ENCODE data around the gene PIK3R1. TPM values are rescaled to one million over a fixed set of nuclear protein-coding genes. Genes with fewer than 3 reads are reported as not detected.

Gene PIK3R1
- total and polyA plus RNA-seq, 4 experiments from 2014 or later = 92.6 to 152 (median 125) TPM

DNA sequence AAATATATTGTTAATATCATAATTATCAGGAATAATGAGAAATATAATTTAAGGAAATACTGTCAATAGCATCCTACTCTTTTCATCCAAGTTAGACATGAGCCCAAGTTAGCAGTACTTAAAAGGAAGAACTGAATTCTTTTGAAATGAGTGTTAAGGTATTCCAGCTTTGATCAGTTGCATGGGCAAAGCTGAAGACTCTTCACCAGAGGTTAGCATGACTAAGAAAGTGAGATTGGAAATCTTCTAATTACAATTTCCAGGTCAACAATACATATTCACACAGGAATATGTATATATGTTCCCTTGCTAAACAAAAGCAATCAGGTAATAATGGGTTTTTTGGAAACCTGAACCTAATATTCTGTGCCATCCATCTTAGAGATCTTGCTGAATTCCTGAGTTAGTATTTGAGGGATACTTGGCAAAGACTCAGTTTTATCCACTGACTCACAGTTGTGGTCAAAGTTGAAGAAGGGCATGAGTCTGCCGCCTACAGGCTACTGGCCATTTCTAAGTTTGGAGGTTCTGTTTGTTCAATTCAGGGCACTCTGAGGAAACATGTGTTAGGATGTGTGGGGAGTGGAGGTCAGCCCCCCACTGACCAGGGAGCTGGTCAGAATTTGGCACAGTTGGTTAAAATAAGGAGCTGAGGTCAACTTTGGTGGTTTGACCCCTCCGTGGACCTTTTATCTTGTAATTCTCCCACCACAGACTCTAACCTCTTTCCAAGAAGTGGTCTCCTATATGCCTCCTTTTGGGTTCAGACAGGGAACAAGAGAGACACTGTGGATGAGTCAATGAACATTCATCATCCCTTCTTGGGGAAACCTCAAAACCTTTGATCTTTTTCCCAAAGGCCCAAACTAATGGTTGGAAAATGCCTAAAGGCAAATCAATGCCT lies 118.3 kb downstream of the PIK3R1 start:
- H3K36me3 Mint-ChIP-seq = no peaks in the 10 kb centered on the region
- Histone ChIP-seq H3K27ac (ENCODE audit: low read depth, low read length) (no peak overlapping the region), H3K4me1 (ENCODE audit: insufficient read depth, low read length) (no peaks in the 10 kb centered on the region), H3K27me3 (ENCODE audit: insufficient read depth, low read length) (no peaks in the 10 kb centered on the region), H3K36me3 (ENCODE audit: insufficient read depth, low read length) (no peaks in the 10 kb centered on the region), H3K4me3 (ENCODE audit: low read length in 2 of 2) (no peak overlapping the region), H3K9me3 (ENCODE audit: control insufficient read depth in 1 of 2, low read length in 2 of 2) (no peaks in the 10 kb centered on the region)
- H3K27ac Mint-ChIP-seq = no peak overlapping the region
- H3K27me3 Mint-ChIP-seq = peaks cover 0 to 2% of the 10 kb centered on the region in 2 donors
- ChIA-PET POLR2A (ENCODE audit: partially characterized antibody) (no interaction called here), CTCF (ENCODE audit: partially characterized antibody) (no interaction called here)
- intact Hi-C loops (cut with micrococcal nuclease) = no loop called here
- H3K9me3 Mint-ChIP-seq = peaks cover 0 to 5% (median 0%) of the 10 kb centered on the region in 8 donors
- H3K4me3 Mint-ChIP-seq = no peak overlapping the region
- H3K4me1 Mint-ChIP-seq = peaks cover 0 to 7% (median 0%) of the 10 kb centered on the region in 4 donors
- no peak for DNase-seq

GRCh38 chr5:68334553-68334886 lies 119.0 kb downstream of the PIK3R1 start:
- no peaks in the 10 kb centered on the region for H3K9me3 ChIP-seq (ENCODE audit: control insufficient read depth in 1 of 2, low read length in 2 of 2)
- intact Hi-C loops (cut with micrococcal nuclease) = no loop called here
- H3K4me1 ChIP-seq (ENCODE audit: insufficient read depth, low read length) = no peaks in the 10 kb centered on the region
- H3K36me3 ChIP-seq (ENCODE audit: insufficient read depth, low read length) = no peaks in the 10 kb centered on the region
- no peaks in the 10 kb centered on the region for H3K27me3 ChIP-seq (ENCODE audit: insufficient read depth, low read length)
- H3K4me3 Mint-ChIP-seq = no peak overlapping the region
- no peak for DNase-seq
- POLR2A ChIA-PET (ENCODE audit: partially characterized antibody) = no interaction called here
- H3K27ac ChIP-seq (ENCODE audit: low read depth, low read length) = no peak overlapping the region
- H3K36me3 Mint-ChIP-seq = no peaks in the 10 kb centered on the region
- peaks cover 0 to 1% of the 10 kb centered on the region in 2 donors for H3K27me3 Mint-ChIP-seq
- H3K4me3 ChIP-seq (ENCODE audit: low read length in 2 of 2) = no peak overlapping the region
- H3K9me3 Mint-ChIP-seq = peaks cover 0 to 5% (median 0%) of the 10 kb centered on the region in 8 donors
- CTCF ChIA-PET (ENCODE audit: partially characterized antibody) = no interaction called here
- peaks cover 0 to 7% (median 0%) of the 10 kb centered on the region in 4 donors for H3K4me1 Mint-ChIP-seq
- no peak overlapping the region for H3K27ac Mint-ChIP-seq

DNA sequence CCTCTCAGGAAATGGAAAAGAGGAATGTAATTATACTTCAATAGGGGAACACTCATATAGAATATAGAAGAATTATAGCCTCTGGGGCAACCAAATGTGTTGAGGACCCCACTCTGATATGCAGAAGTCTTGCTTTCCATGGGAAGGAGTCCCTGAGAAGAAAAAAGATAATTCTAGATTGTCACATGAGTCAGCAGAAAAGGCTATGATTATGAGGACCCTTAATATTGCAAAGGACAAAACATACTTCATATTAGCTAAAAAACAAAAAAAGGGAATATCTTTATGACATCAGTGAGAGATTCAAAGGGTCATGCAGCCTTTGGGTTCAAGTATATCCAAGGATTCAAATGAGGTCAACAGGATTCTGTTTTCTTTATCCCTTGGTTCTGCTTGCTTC lies 119.5 kb downstream of the PIK3R1 start:
- Histone ChIP-seq H3K27me3 (ENCODE audit: insufficient read depth, low read length) (no peaks in the 10 kb centered on the region), H3K4me3 (ENCODE audit: low read length in 2 of 2) (no peak overlapping the region), H3K36me3 (ENCODE audit: insufficient read depth, low read length) (no peaks in the 10 kb centered on the region), H3K27ac (ENCODE audit: low read depth, low read length) (no peak overlapping the region), H3K9me3 (ENCODE audit: control insufficient read depth in 1 of 2, low read length in 2 of 2) (no peaks in the 10 kb centered on the region), H3K4me1 (ENCODE audit: insufficient read depth, low read length) (no peaks in the 10 kb centered on the region)
- Mint-ChIP-seq H3K4me3 (no peak overlapping the region), H3K27ac (no peak overlapping the region), H3K27me3 (no peaks in the 10 kb centered on the region), H3K36me3 (no peaks in the 10 kb centered on the region), H3K4me1 (peaks cover 0 to 7% (median 0%) of the 10 kb centered on the region in 4 donors), H3K9me3 (peaks cover 0 to 5% (median 0%) of the 10 kb centered on the region in 8 donors)
- intact Hi-C loops (cut with micrococcal nuclease) = no loop called here
- CTCF ChIA-PET (ENCODE audit: partially characterized antibody) = no interaction called here
- no peak for DNase-seq
- POLR2A ChIA-PET (ENCODE audit: partially characterized antibody) = no interaction called here

GRCh38 chr5:68336200-68336599 lies 120.6 kb downstream of the PIK3R1 start:
- Mint-ChIP-seq H3K36me3 (no peaks in the 10 kb centered on the region), H3K27ac (no peak overlapping the region), H3K4me3 (no peak overlapping the region), H3K9me3 (peaks cover 0 to 5% (median 0%) of the 10 kb centered on the region in 8 donors), H3K4me1 (peaks cover 0 to 6% (median 0%) of the 10 kb centered on the region in 4 donors), H3K27me3 (peaks cover 0 to under 1% of the 10 kb centered on the region in 2 donors)
- ChIA-PET CTCF (ENCODE audit: partially characterized antibody) (interaction anchor here (1.0 kb wide), 1 partner anchor 24 kb away, joined by 3 read pairs; no protein-coding TSS in a partner anchor), POLR2A (ENCODE audit: partially characterized antibody) (no interaction called here)
- DNase-seq = no peak
- H3K36me3 ChIP-seq (ENCODE audit: insufficient read depth, low read length) = no peaks in the 10 kb centered on the region
- intact Hi-C loops (cut with micrococcal nuclease) = no loop called here
- no peaks in the 10 kb centered on the region for H3K27me3 ChIP-seq (ENCODE audit: insufficient read depth, low read length)
- no peaks in the 10 kb centered on the region for H3K4me1 ChIP-seq (ENCODE audit: insufficient read depth, low read length)
- no peak overlapping the region for H3K27ac ChIP-seq (ENCODE audit: low read depth, low read length)
- no peaks in the 10 kb centered on the region for H3K9me3 ChIP-seq (ENCODE audit: control insufficient read depth in 1 of 2, low read length in 2 of 2)
- no peak overlapping the region for H3K4me3 ChIP-seq (ENCODE audit: low read length in 2 of 2)

DNA sequence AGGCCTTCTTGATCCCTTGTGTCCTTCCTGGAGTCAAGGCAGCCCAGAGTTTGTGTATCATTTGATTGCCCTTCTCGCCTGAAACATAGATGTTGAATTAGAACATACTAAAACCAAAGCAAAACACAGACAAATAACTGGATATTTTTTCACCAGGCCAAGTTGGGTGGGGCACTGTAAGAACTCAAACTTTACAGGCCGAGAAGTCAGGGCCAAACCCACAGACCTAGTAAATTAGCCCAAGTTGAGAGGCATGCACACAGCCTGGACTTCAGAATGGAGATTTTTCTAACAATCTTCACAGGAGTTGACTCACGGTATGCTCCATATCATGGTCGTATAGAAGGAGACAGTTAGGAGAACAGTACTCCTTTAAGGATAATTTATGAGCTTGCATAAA lies 121.7 kb downstream of the PIK3R1 start:
- Histone ChIP-seq H3K4me3 (ENCODE audit: low read length in 2 of 2) (no peak overlapping the region), H3K4me1 (ENCODE audit: insufficient read depth, low read length) (no peaks in the 10 kb centered on the region), H3K36me3 (ENCODE audit: insufficient read depth, low read length) (no peaks in the 10 kb centered on the region), H3K27ac (ENCODE audit: low read depth, low read length) (no peak overlapping the region), H3K9me3 (ENCODE audit: control insufficient read depth in 1 of 2, low read length in 2 of 2) (no peaks in the 10 kb centered on the region), H3K27me3 (ENCODE audit: insufficient read depth, low read length) (no peaks in the 10 kb centered on the region)
- DNase-seq = no peak
- ChIA-PET POLR2A (ENCODE audit: partially characterized antibody) (no interaction called here), CTCF (ENCODE audit: partially characterized antibody) (interaction anchor here (1.0 kb wide), 1 partner anchor 25 kb away, joined by 3 read pairs; no protein-coding TSS in a partner anchor)
- H3K27ac Mint-ChIP-seq = no peak overlapping the region
- H3K36me3 Mint-ChIP-seq = no peaks in the 10 kb centered on the region
- H3K4me1 Mint-ChIP-seq = no peaks in the 10 kb centered on the region
- peaks cover 0 to 1% of the 10 kb centered on the region in 2 donors for H3K27me3 Mint-ChIP-seq
- intact Hi-C loops (cut with micrococcal nuclease) = no loop called here
- H3K9me3 Mint-ChIP-seq = peaks cover 0 to 5% (median 0%) of the 10 kb centered on the region in 8 donors
- H3K4me3 Mint-ChIP-seq = no peak overlapping the region

GRCh38 chr5:68339921-68340321 lies 124.4 kb downstream of the PIK3R1 start:
- Histone ChIP-seq H3K4me3 (ENCODE audit: low read length in 2 of 2) (no peak overlapping the region), H3K36me3 (ENCODE audit: insufficient read depth, low read length) (no peaks in the 10 kb centered on the region), H3K9me3 (ENCODE audit: control insufficient read depth in 1 of 2, low read length in 2 of 2) (no peaks in the 10 kb centered on the region), H3K27me3 (ENCODE audit: insufficient read depth, low read length) (no peaks in the 10 kb centered on the region), H3K4me1 (ENCODE audit: insufficient read depth, low read length) (peaks cover 17% of the 10 kb centered on the region), H3K27ac (ENCODE audit: low read depth, low read length) (no peak overlapping the region)
- CTCF ChIA-PET (ENCODE audit: partially characterized antibody) = no interaction called here
- Mint-ChIP-seq H3K36me3 (no peaks in the 10 kb centered on the region), H3K9me3 (peaks cover 0 to 3% (median 0%) of the 10 kb centered on the region in 8 donors), H3K27me3 (peaks cover 0 to 1% of the 10 kb centered on the region in 2 donors), H3K27ac (no peak overlapping the region), H3K4me1 (peaks cover 9 to 11% (median 10%) of the 10 kb centered on the region in 4 donors), H3K4me3 (no peak overlapping the region)
- no peak for DNase-seq
- POLR2A ChIA-PET (ENCODE audit: partially characterized antibody) = no interaction called here
- intact Hi-C loops (cut with micrococcal nuclease) = loop anchor here (10.0 kb wide), 1 partner anchor 65 kb away; no protein-coding TSS in a partner anchor

GRCh38 chr5:68341006-68341405 lies 125.5 kb downstream of the PIK3R1 start:
- intact Hi-C loops (cut with micrococcal nuclease) = loop anchor here (10.0 kb wide), 1 partner anchor 64 kb away; no protein-coding TSS in a partner anchor

More at GRCh38 chr5:68341006-68341405, 125.5 kb downstream of the PIK3R1 start:
- H3K9me3 ChIP-seq (ENCODE audit: control insufficient read depth in 1 of 2, low read length in 2 of 2) = no peaks in the 10 kb centered on the region
- no peak overlapping the region for H3K4me3 Mint-ChIP-seq
- H3K9me3 Mint-ChIP-seq = no peaks in the 10 kb centered on the region
- no peaks in the 10 kb centered on the region for H3K36me3 ChIP-seq (ENCODE audit: insufficient read depth, low read length)
- peaks cover 20% of the 10 kb centered on the region for H3K4me1 ChIP-seq (ENCODE audit: insufficient read depth, low read length)
- no peak for DNase-seq
- H3K27me3 ChIP-seq (ENCODE audit: insufficient read depth, low read length) = no peaks in the 10 kb centered on the region
- H3K4me1 Mint-ChIP-seq = peaks cover 11 to 14% (median 13%) of the 10 kb centered on the region in 4 donors
- H3K27ac Mint-ChIP-seq = no peak overlapping the region
- H3K27ac ChIP-seq (ENCODE audit: low read depth, low read length) = no peak overlapping the region
- H3K36me3 Mint-ChIP-seq = no peaks in the 10 kb centered on the region
- no peak overlapping the region for H3K4me3 ChIP-seq (ENCODE audit: low read length in 2 of 2)
- peaks cover 0 to 1% of the 10 kb centered on the region in 2 donors for H3K27me3 Mint-ChIP-seq
- POLR2A ChIA-PET (ENCODE audit: partially characterized antibody) = no interaction called here
- CTCF ChIA-PET (ENCODE audit: partially characterized antibody) = no interaction called here

Measured in CD4-positive, alpha-beta memory T cell (primary cell).